Naive thymus-derived CD4-positive, alpha-beta T cell (primary cell): ENCODE measurements around the gene USP6NL. TPM values are rescaled to one million over a fixed set of nuclear protein-coding genes. Genes with fewer than 3 reads are reported as not detected.
"Not testable (repeated sequence)": the region's sequence is repeated elsewhere in the genome, so short reads cannot be mapped to it uniquely, and the experiment has no call there.

Experiments
- ATAC-seq: fragments of 150-1000 bp; cut with Tn5 transposase; 2 replicates; pipeline ENCODE4 v1.10.0; 2021; ENCODE audit warnings: mild to moderate bottlenecking, moderate library complexity
- CTCF ChIA-PET: fragments of 350-600 bp; sonication (Branson Sonifier 250); formaldehyde crosslinking; loops from one replicate; lab custom pipeline; 2021; ENCODE audit warnings: antibody characterized with exemption; lab: Charles Lee
- POLR2A ChIA-PET: fragments of 350-600 bp; sonication (Branson Sonifier 250); formaldehyde crosslinking; loops from one replicate; lab custom pipeline; 2021; ENCODE audit warnings: antibody characterized with exemption, inconsistent platforms; lab: Charles Lee
- DNase-seq, 9 donors: peaks; one replicate each; pipeline versions ENCODE4 v3.0.0 to v3.0.0-alpha.2; 2020 to 2022; ENCODE audit warnings: mixed read lengths in 1 of 9
- H3K27ac ChIP-seq: one replicate; pipeline ENCODE4 v1.7.0; 2013; ENCODE audit warnings: mild to moderate bottlenecking, low read depth, low read length, moderate library complexity
- H3K27me3 ChIP-seq, 2 donors: one replicate each; pipeline ENCODE4 v1.7.0; 2013; ENCODE audit warnings: low read length in 2 of 2, mild to moderate bottlenecking in 2 of 2, moderate library complexity in 2 of 2; ENCODE audit not compliant: control insufficient read depth in 2 of 2, insufficient read depth in 2 of 2
- H3K36me3 ChIP-seq, 3 experiments: 1 replicate in 2 of 3; 2 replicates in 1 of 3; pipeline ENCODE4 v1.7.0; 2013; ENCODE audit warnings: low read length in 3 of 3, mild to moderate bottlenecking in 3 of 3, moderate library complexity in 1 of 3; ENCODE audit not compliant: insufficient read depth in 3 of 3, control insufficient read depth in 2 of 3
- H3K4me1 ChIP-seq, 2 donors: one replicate each; pipeline ENCODE4 v1.7.0; 2013; ENCODE audit warnings: low read length in 2 of 2, mild to moderate bottlenecking in 2 of 2, moderate library complexity in 1 of 2; ENCODE audit not compliant: control insufficient read depth in 2 of 2, insufficient read depth in 2 of 2
- H3K4me3 ChIP-seq: 2 replicates; pipeline ENCODE4 v1.7.0; 2013; ENCODE audit warnings: mild to moderate bottlenecking, low read length
- H3K9me3 ChIP-seq, 3 experiments: 1 replicate in 2 of 3; 2 replicates in 1 of 3; pipeline ENCODE4 v1.7.0; 2013; ENCODE audit warnings: low read length in 3 of 3; ENCODE audit not compliant: control insufficient read depth in 2 of 3
- H3K27ac Mint-ChIP-seq, 9 donors: one replicate each; pipeline ENCODE4 v1.8.0; 2020 to 2022; ENCODE audit warnings: mixed read lengths in 9 of 9, mild to moderate bottlenecking in 8 of 9, moderate library complexity in 5 of 9, inconsistent platforms in 2 of 9
- H3K27me3 Mint-ChIP-seq, 5 donors: one replicate each; pipeline ENCODE4 v1.8.0; 2021 to 2022; ENCODE audit warnings: mixed read lengths in 5 of 5, mild to moderate bottlenecking in 1 of 5
- H3K36me3 Mint-ChIP-seq, 5 donors: one replicate each; pipeline ENCODE4 v1.8.0; 2020 to 2022; ENCODE audit warnings: mixed read lengths in 5 of 5, mild to moderate bottlenecking in 3 of 5, inconsistent platforms in 1 of 5
- H3K4me1 Mint-ChIP-seq, 7 donors: one replicate each; pipeline ENCODE4 v1.8.0; 2020 to 2022; ENCODE audit warnings: mixed read lengths in 7 of 7, mild to moderate bottlenecking in 3 of 7, inconsistent platforms in 1 of 7
- H3K4me3 Mint-ChIP-seq, 10 donors: one replicate each; pipeline ENCODE4 v1.8.0; 2020 to 2022; ENCODE audit warnings: mild to moderate bottlenecking in 10 of 10, mixed read lengths in 10 of 10, moderate library complexity in 6 of 10, inconsistent platforms in 2 of 10
- H3K9me3 Mint-ChIP-seq, 11 donors: one replicate each; pipeline ENCODE4 v1.8.0; 2020 to 2022; ENCODE audit warnings: mixed read lengths in 11 of 11, mild to moderate bottlenecking in 4 of 11, inconsistent platforms in 1 of 11, moderate library complexity in 1 of 11
- intact Hi-C, 2 donors: fragments of 100-400 bp; cut with micrococcal nuclease; formaldehyde crosslinking; loops; one replicate each; pipeline ENCODE4 v1.15.1; 2023
- polyA plus RNA-seq, 2 donors: library from polyadenylated mRNA; unstranded; fragments of 300-500 nt; fragmentation: Illumina TruSeq; gene quantifications; one replicate each; pipeline ENCODE4 v1.2.3, GENCODE V29; 2021
- total RNA-seq, 6 experiments: library from RNA in 5 of 6; stranded (reverse) in 5 of 6; gene quantifications; 1 replicate in 5 of 6; 2 replicates in 1 of 6; pipeline ENCODE4 v1.2.3 and lab custom pipeline; 2021 to 2026

USP6NL gene
- total and polyA plus RNA-seq, 7 experiments from 2014 or later: 0.70 to 6.6 (median 4.6) TPM

DNA sequence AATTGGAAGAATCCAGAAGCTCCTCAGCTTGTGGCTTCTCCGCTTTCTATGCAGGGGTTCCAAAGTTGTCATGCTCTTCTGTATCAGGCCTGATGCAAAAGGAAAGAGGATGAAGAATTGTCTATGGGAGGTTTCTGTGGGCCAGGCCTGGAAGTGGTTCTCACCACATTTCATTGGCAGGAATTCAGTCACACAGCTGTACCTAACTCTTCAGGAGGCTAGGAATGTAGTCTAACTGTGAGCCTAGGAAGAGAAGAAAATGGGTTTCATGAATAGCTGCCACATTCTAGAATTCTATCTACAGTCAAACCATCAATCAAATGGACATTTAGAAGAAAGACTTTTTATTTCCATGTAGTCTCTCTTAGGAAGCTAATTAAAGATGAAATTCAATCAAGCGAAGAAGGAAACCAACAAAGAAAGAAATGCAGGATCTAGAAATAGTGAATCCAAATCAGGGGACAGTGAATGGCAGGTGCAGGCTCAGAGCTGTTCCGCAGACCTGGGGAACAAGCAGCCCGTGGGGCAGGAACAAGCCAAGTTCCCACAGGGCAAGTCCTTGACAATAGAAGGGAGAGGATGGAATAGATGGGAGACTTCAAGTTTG, 25.4 kb upstream of the USP6NL start:
- Mint-ChIP-seq H3K4me1 (peaks cover 0 to 18% (median 15%) of the 10 kb centered on the region in 7 donors), H3K9me3 (peaks cover 0 to 7% (median 0%) of the 10 kb centered on the region in 11 donors), H3K27ac (peak overlapping the region in 2 of 9 donors; percentile 69 to 74), H3K4me3 (no peak overlapping the region), H3K36me3 (no peaks in the 10 kb centered on the region), H3K27me3 (peaks cover 0 to 66% (median 0%) of the 10 kb centered on the region in 5 donors)
- no peak overlapping the region for H3K27ac ChIP-seq
- ChIA-PET CTCF (interaction anchor here (0.6 to 0.7 kb wide), 2 partner anchors 14 to 63 kb away, joined by 3 read pairs; no protein-coding TSS in a partner anchor), POLR2A (no interaction called here)
- no peak overlapping the region for H3K4me3 ChIP-seq
- no peak for DNase-seq
- peaks cover 0 to 4% of the 10 kb centered on the region in 2 donors for H3K4me1 ChIP-seq
- intact Hi-C loops: no loop called here
- H3K9me3 ChIP-seq: no peaks in the 10 kb centered on the region
- H3K27me3 ChIP-seq: no peaks in the 10 kb centered on the region
- ATAC-seq: no peak
- no peaks in the 10 kb centered on the region for H3K36me3 ChIP-seq

DNA sequence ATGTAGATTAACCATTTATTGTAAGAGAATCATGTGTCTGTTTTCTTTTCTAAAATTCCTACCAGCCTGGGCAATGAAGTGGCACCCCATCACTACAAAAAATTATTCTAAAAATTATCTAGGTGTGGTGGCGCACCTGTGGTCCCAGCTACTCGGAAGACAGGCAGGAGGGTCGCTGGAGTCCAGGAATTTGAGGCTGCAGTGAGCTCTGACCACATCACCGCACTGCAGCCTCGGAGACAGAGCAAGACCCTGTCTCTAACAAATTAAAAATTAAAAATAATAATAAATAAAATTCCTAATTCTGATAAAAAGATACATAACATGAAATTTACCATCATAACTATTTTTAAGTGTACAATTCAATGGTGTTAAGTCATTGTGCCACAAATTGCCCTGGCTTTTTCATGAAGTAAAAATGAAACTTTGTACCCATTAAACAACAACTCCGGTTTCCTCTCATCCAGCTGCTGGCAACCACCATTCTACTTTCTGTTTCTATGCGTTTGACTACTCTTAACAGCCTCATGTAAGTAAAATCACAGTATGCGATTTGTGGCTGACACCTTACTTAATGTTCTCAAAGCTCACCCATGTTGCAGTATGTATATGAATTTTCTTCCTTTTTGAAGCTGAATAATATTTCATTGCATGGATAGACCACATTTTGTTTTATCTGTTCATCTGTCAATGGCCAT, 20.6 kb upstream of the USP6NL start:
- ATAC-seq (peak; percentile 81), DNase-seq (peak in 7 of 9 donors; percentile 22 to 52 (median 37))
- no peaks in the 10 kb centered on the region for H3K27me3 ChIP-seq
- Mint-ChIP-seq H3K4me3 (peak overlapping the region; percentile 2 to 85 (median 62)), H3K36me3 (no peaks in the 10 kb centered on the region), H3K4me1 (peaks cover 0 to 23% (median 17%) of the 10 kb centered on the region in 7 donors), H3K27ac (peak overlapping the region in 7 of 9 donors; percentile 64 to 80 (median 72)), H3K9me3 (peaks cover 0 to 7% (median 0%) of the 10 kb centered on the region in 11 donors), H3K27me3 (peaks cover 0 to 57% (median 0%) of the 10 kb centered on the region in 5 donors)
- H3K36me3 ChIP-seq: no peaks in the 10 kb centered on the region
- intact Hi-C loops: loop anchor here (2.0 to 5.0 kb wide), 3 partner anchors 21 to 95 kb away; partner anchors contain the start of gene USP6NL (in 1 of the 2)
- peaks cover 0 to 7% of the 10 kb centered on the region in 2 donors for H3K4me1 ChIP-seq
- peak overlapping the region; percentile 9 for H3K4me3 ChIP-seq
- H3K9me3 ChIP-seq: no peaks in the 10 kb centered on the region
- ChIA-PET CTCF (interaction anchor here (1.0 to 1.2 kb wide), 2 partner anchors 14 to 117 kb away, joined by 3 read pairs; no protein-coding TSS in a partner anchor), POLR2A (interaction anchor here (0.7 to 0.8 kb wide), 2 partner anchors 13 to 16 kb away, joined by 3 to 4 read pairs; no protein-coding TSS in a partner anchor)
- H3K27ac ChIP-seq: no peak overlapping the region

DNA sequence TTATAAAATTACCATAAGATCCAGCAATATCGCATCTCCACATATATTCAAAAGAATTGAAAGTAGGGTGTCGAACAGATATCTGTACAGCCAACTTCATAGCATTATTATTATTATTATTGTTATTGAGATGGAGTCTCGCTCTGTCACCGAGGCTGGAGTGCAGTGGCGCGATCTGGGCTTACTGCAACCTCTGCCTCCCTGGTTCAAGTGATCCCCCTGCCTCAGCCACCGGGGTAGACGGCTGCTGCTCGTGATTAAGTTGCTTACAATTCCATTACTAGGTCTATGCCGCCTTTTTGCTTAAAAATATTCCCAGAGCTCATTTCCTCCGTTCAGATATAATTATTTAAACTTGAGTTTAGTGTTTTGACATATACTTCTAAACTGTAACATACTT, 19.8 kb upstream of the USP6NL start:
- H3K4me1 ChIP-seq: peaks cover 0 to 7% of the 10 kb centered on the region in 2 donors
- CTCF ChIA-PET: interaction anchor here (1.0 to 1.2 kb wide), 2 partner anchors 15 to 116 kb away, joined by 3 read pairs; no protein-coding TSS in a partner anchor
- no peak overlapping the region for H3K4me3 ChIP-seq
- intact Hi-C loops: loop anchor here in 1 of 2 donors (5.0 kb wide), 1 partner anchor 96 kb away; no protein-coding TSS in a partner anchor
- ATAC-seq (no peak), DNase-seq (no peak)
- H3K4me1 Mint-ChIP-seq: peaks cover 0 to 23% (median 17%) of the 10 kb centered on the region in 7 donors
- no peaks in the 10 kb centered on the region for H3K36me3 Mint-ChIP-seq
- H3K9me3 Mint-ChIP-seq: peaks cover 0 to 7% (median 0%) of the 10 kb centered on the region in 11 donors
- H3K9me3 ChIP-seq: no peaks in the 10 kb centered on the region
- peak overlapping the region in 1 of 10 donors; percentile 77 for H3K4me3 Mint-ChIP-seq
- POLR2A ChIA-PET: interaction anchor here (0.7 to 0.8 kb wide), 2 partner anchors 14 to 16 kb away, joined by 3 to 4 read pairs; no protein-coding TSS in a partner anchor
- peaks cover 0 to 50% (median 0%) of the 10 kb centered on the region in 5 donors for H3K27me3 Mint-ChIP-seq
- H3K36me3 ChIP-seq: no peaks in the 10 kb centered on the region
- H3K27ac ChIP-seq: no peak overlapping the region
- peak overlapping the region in 1 of 9 donors; percentile 68 for H3K27ac Mint-ChIP-seq
- no peaks in the 10 kb centered on the region for H3K27me3 ChIP-seq

DNA sequence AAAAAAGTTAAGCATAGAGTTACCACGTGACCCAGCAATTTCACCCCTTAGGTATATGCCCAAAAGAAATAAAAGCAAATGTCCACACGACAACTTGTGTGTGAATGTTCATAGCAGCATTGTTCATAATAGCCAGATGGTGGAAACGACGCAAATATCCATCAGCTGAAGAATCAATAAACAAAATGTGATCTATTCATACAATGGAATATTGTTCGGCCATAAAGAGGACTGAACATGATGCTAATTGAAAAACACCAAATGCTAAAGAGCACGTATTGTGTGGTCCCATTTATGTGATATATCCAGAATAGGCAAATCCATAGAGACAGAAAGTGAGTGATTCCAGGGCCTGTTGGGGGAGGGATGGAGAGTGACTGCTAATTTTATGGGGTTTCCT, 18.3 kb upstream of the USP6NL start:
- Mint-ChIP-seq H3K9me3 (peaks cover 0 to 7% (median 0%) of the 10 kb centered on the region in 11 donors), H3K36me3 (no peaks in the 10 kb centered on the region), H3K4me1 (peaks cover 0 to 23% (median 17%) of the 10 kb centered on the region in 7 donors), H3K27ac (no peak overlapping the region), H3K4me3 (no peak overlapping the region), H3K27me3 (peaks cover 0 to 38% (median 0%) of the 10 kb centered on the region in 5 donors)
- ATAC-seq (no peak), DNase-seq (no peak)
- CTCF ChIA-PET: no interaction called here
- no peaks in the 10 kb centered on the region for H3K9me3 ChIP-seq
- no peaks in the 10 kb centered on the region for H3K36me3 ChIP-seq
- intact Hi-C loops: loop anchor here in 1 of 2 donors (5.0 kb wide), 1 partner anchor 98 kb away; no protein-coding TSS in a partner anchor
- no peak overlapping the region for H3K27ac ChIP-seq
- no peaks in the 10 kb centered on the region for H3K27me3 ChIP-seq
- H3K4me3 ChIP-seq: no peak overlapping the region
- H3K4me1 ChIP-seq: peaks cover 0 to 7% of the 10 kb centered on the region in 2 donors
- POLR2A ChIA-PET: no interaction called here

DNA sequence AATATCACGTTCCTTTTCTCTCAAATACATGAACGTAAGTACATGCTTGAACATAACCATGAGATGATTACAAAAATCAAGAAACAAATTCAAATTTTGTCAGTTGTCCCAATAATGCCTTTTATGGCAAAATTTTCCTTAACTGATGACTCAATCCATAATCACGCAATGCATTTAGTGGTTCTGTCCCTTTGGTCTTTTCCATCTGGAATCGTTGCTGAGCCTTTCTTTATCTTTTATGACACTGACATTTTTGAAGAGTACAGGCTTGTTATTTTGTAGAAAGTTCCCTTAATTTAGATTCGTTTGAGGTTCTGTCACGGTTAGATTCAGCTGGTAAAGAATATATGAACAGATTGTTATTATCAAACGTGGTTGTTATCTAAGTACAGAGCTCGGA, 16.5 kb upstream of the USP6NL start:
- H3K27me3 ChIP-seq, H3K9me3 ChIP-seq, H3K4me3 ChIP-seq, H3K27ac ChIP-seq, H3K36me3 ChIP-seq, DNase-seq, ATAC-seq, CTCF ChIA-PET, H3K9me3 Mint-ChIP-seq, H3K36me3 Mint-ChIP-seq, H3K4me3 Mint-ChIP-seq, intact Hi-C loops, H3K4me1 ChIP-seq: not testable (repeated sequence)
- Mint-ChIP-seq H3K27me3 (peaks cover 0 to 34% (median 0%) of the 10 kb centered on the region in 5 donors), H3K4me1 (peaks cover 0 to 16% (median 15%) of the 10 kb centered on the region in 7 donors), H3K27ac (peak overlapping the region in 1 of 9 donors; percentile 20)
- POLR2A ChIA-PET: interaction anchor here (0.6 kb wide), 1 partner anchor 18 kb away, joined by 3 read pairs; no protein-coding TSS in a partner anchor

DNA sequence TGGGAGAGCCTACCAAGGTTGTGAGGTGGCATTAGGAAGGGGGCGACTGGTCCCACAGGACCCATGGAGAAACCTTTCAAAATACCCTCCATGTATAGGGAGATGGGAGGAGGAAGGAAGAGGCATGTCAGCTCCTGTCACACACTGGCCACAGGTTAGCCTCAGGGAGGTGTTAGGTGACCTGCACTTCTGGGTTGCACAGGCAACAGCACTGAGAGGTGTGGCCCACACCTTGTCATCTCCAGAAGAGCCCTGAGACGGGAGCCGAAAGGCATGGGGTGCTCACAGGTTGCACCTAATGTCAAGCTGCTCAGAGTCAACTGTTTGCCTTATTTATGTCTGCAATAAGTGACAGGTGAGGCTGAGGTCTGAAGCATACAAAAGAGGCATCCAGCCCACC, 14.6 kb upstream of the USP6NL start:
- POLR2A ChIA-PET: no interaction called here
- H3K27ac ChIP-seq: no peak overlapping the region
- no peaks in the 10 kb centered on the region for H3K9me3 ChIP-seq

More for the DNA sequence above, 14.6 kb upstream of the USP6NL start:
- peaks cover 0 to 29% (median 0%) of the 10 kb centered on the region in 5 donors for H3K27me3 Mint-ChIP-seq
- ATAC-seq: no peak
- H3K4me1 Mint-ChIP-seq: peaks cover 0 to 6% (median 0%) of the 10 kb centered on the region in 7 donors
- H3K36me3 Mint-ChIP-seq: no peaks in the 10 kb centered on the region
- CTCF ChIA-PET: no interaction called here
- Histone ChIP-seq H3K4me3 (no peak overlapping the region), H3K4me1 (no peaks in the 10 kb centered on the region), H3K27me3 (no peaks in the 10 kb centered on the region), H3K36me3 (no peaks in the 10 kb centered on the region)
- DNase-seq: no peak
- no peak overlapping the region for H3K4me3 Mint-ChIP-seq
- peaks cover 0 to 2% (median 0%) of the 10 kb centered on the region in 11 donors for H3K9me3 Mint-ChIP-seq
- intact Hi-C loops: no loop called here
- peak overlapping the region in 1 of 9 donors; percentile 72 for H3K27ac Mint-ChIP-seq
